Right lobe of liver (tissue), 6 donors: ENCODE results near the gene UPB1. TPM values are rescaled to one million over a fixed set of nuclear protein-coding genes. Genes with fewer than 3 reads are reported as not detected.
"Not testable (repeated sequence)": the region's sequence is repeated elsewhere in the genome, so short reads cannot be mapped to it uniquely, and the experiment has no call there.

Experiments
- ATAC-seq, 4 donors: fragments of 200-7000 bp; cut with Tn5 transposase; one replicate each; pipeline ENCODE4 v1.9.1; 2020; ENCODE audit warnings: mild to moderate bottlenecking in 4 of 4, moderate library complexity in 4 of 4
- DNase-seq, 3 donors: peaks; one replicate each; pipeline ENCODE4 v3.0.0-alpha.2; 2020
- H3K27ac ChIP-seq, 3 donors: fragments of 200-600 bp; one replicate each; pipeline ENCODE4 v1.8.0; 2022
- H3K27me3 ChIP-seq, 2 donors: fragments of 200-600 bp; one replicate each; pipeline ENCODE4 v1.8.0; 2022
- H3K36me3 ChIP-seq, 4 donors: fragments of 200-600 bp; sonication (generic) in 1 of 4; one replicate each; pipeline versions ENCODE4 v1.5.1 to v1.8.0; 2017 to 2022; ENCODE audit warnings: control low read depth in 1 of 4
- H3K4me1 ChIP-seq, 4 donors: fragments of 200-600 bp; sonication (generic) in 1 of 4; one replicate each; pipeline versions ENCODE4 v1.5.1 to v1.8.0; 2017 to 2022; ENCODE audit warnings: control low read depth in 1 of 4
- H3K4me3 ChIP-seq, 3 donors: fragments of 200-600 bp; one replicate each; pipeline ENCODE4 v1.8.0; 2022
- H3K9me3 ChIP-seq, 4 donors: fragments of 200-600 bp; sonication (generic) in 1 of 4; one replicate each; pipeline versions ENCODE4 v1.5.1 to v1.8.0; 2017 to 2022; ENCODE audit warnings: control low read depth in 1 of 4
- CTCF ChIP-seq, 4 donors: fragments of 200-600 bp in 3 of 4; fragments of 450-650 bp in 1 of 4; IDR thresholded peaks; one replicate each; pipeline versions ENCODE4 v1.5.1 to v1.8.0; 2016 to 2022; ENCODE audit warnings: antibody characterized with exemption in 4 of 4, mild to moderate bottlenecking in 2 of 4
- POLR2A ChIP-seq: fragments of 450-650 bp; IDR thresholded peaks from one replicate; pipeline ENCODE4 v1.6.1; 2017; ENCODE audit warnings: antibody characterized with exemption, mild to moderate bottlenecking
- WGBS: methylation state at CpG from one replicate; pipeline ENCODE4 v1.1.6; 2018; ENCODE audit warnings: low coverage, low lambda C conversion rate; ENCODE audit not compliant: insufficient coverage; ENCODE audit errors: missing lambda C conversion rate; 5-methylcytosine and 5-hydroxymethylcytosine counted together
- intact Hi-C, 2 donors: fragments of 100-400 bp; cut with DNase I; formaldehyde crosslinking; loops; one replicate each; pipeline versions ENCODE4 v1.11.2 to v1.14.1; 2022
- total RNA-seq, 6 experiments: library from RNA; depleted of rRNA in 2 of 6; stranded (reverse); fragments of >200 nt in 2 of 6; fragmentation: NEBNext Ultra II Directional in 3 of 6; extraction: Animal tissue kit (Norgen Biotek cat#: 25700) in 3 of 6; gene quantifications; one replicate each; pipeline versions ENCODE4 v1.1.0 to v1.2.4, GENCODE V29; 2016 to 2023
- donor health status: DM: no; HTN: yes; CAD: no.
- donor health status: DM: no; HTN: no; CAD: no.
- donor health status: DM: no; HTN: no; CAD: no.
- donor health status: DM: no; HTN: yes; CAD: no.
- donor health status: DM: no; HTN: yes; CAD: no.

The UPB1 gene
- total RNA-seq, 6 experiments from 2014 or later = 50.6 to 169 (median 100) TPM

- Histone ChIP-seq H3K27ac (peak overlapping the region; percentile 71 to 96 (median 86)), H3K27me3 (no peaks in the 10 kb centered on the region), H3K36me3 (peaks cover 0 to 36% (median 26%) of the 10 kb centered on the region in 4 donors), H3K4me3 (no peak overlapping the region), H3K4me1 (peaks cover 0 to 67% (median 29%) of the 10 kb centered on the region in 4 donors), H3K9me3 (no peaks in the 10 kb centered on the region)
- 7% methylated on average over 4 of the region's 8 CpGs for WGBS
- intact Hi-C loops = loop anchor here in 1 of 2 donors (10.0 kb wide), 1 partner anchor 55 kb away; the partner anchor contains the start of gene GGT1
- no peak for TF ChIP-seq CTCF (IDR thresholded peaks at IDR 0.05)
- peak; percentile 87 for TF ChIP-seq POLR2A
- DNase-seq (peak; percentile 89 to 95 (median 94)), ATAC-seq (peak; percentile 63 to 71 (median 66))
Observed at GRCh38 chr22:24550028-24550901, 55.1 kb downstream of the UPB1 start.

DNA sequence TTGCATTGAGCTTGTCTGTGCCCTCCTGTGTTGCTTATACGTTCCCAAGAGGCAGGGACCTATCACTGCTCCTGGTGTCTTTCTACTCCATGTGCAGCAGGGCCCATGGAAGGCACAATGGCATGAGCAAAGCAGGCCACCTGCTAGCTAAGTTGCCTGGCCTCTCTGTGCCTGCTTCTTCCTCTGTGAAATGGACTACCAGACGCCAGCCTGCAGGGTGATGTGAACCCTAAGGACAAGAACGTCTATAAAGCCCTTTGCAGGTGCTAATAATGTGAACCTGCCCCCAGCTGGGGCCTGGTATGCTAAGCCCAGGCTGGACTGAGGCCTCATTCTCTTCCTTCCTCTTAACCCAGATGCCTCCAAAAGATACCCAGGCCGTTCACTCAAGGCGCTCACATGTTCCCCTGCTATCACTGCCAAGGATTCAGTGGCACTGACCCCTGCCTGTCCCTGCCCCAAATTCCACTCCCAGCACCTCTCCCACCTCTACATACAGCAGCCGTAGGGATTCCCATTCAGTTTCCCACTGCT lies 55.8 kb downstream of the UPB1 start:
- no peaks in the 10 kb centered on the region for H3K9me3 ChIP-seq
- peak overlapping the region in 1 of 3 donors; percentile 1 for H3K4me3 ChIP-seq
- ATAC-seq (no peak), DNase-seq (peak in 1 of 3 donors; percentile 51)
- H3K4me1 ChIP-seq = peaks cover 0 to 60% (median 27%) of the 10 kb centered on the region in 4 donors
- H3K27me3 ChIP-seq = no peaks in the 10 kb centered on the region
- peaks cover 0 to 36% (median 26%) of the 10 kb centered on the region in 4 donors for H3K36me3 ChIP-seq
- TF ChIP-seq POLR2A (no peak), CTCF (IDR thresholded peaks at IDR 0.05) (no peak)
- H3K27ac ChIP-seq = peak overlapping the region; percentile 52 to 96 (median 86)
- intact Hi-C loops = loop anchor here in 1 of 2 donors (10.0 kb wide), 1 partner anchor 54 kb away; the partner anchor contains the start of gene GGT1
- WGBS = 37% methylated on average over 6 of the region's 6 CpGs

- not testable (repeated sequence) for H3K9me3 ChIP-seq, DNase-seq, ATAC-seq, H3K27me3 ChIP-seq
- peaks cover 0 to 24% (median 15%) of the 10 kb centered on the region in 4 donors for H3K36me3 ChIP-seq
- H3K4me3 ChIP-seq = peak overlapping the region; percentile 4 to 100 (median 94)
- peaks cover 0 to 61% (median 29%) of the 10 kb centered on the region in 4 donors for H3K4me1 ChIP-seq
- WGBS = 38% methylated on average over 10 of the region's 10 CpGs
- intact Hi-C loops = loop anchor here in 1 of 2 donors (10.0 kb wide), 1 partner anchor 52 kb away; the partner anchor contains the start of gene GGT1
- peak overlapping the region; percentile 96 to 99 (median 97) for H3K27ac ChIP-seq
Observed at GRCh38 chr22:24552503-24553286, 57.6 kb downstream of the UPB1 start.

DNA sequence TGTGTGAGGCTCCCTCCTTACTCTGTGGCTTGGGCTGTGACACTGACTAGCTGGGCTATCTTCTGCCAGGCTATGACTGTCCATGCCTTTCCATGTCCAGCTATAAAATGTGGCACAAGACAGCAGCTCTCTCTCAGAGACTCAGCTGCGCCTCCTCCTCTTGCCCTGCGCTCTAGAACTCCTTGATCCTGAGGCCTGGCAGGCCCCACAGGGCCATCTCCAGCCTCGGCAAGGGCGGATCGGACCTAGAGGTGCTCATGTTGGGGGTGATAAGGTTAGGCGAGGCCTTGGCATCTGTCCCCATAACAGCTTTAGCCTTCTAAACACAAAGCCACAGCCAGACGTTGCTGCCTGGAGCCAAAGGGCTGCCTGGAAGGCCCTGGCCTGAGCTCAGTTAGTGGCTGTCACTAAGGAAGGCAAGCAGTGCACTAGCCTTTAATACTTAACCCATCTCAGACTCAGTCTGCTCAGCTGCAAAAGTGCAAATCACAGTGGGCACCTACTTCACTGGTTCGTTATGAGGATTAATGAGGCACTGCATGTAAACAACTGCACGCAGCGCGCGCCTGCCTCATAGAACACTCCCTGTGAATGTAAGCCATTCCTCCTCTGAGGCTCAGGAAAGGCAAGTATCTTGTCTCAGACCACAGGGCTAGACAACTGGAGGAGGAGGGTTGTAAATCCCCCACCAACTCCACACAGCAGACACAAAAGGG lies 58.6 kb downstream of the UPB1 start:
- Histone ChIP-seq H3K36me3 (peaks cover 0 to 24% (median 14%) of the 10 kb centered on the region in 4 donors), H3K9me3 (no peaks in the 10 kb centered on the region), H3K4me3 (peak overlapping the region; percentile 94 to 100 (median 98)), H3K4me1 (peaks cover 0 to 61% (median 23%) of the 10 kb centered on the region in 4 donors), H3K27me3 (no peaks in the 10 kb centered on the region), H3K27ac (peak overlapping the region; percentile 96 to 99 (median 97))
- no peak for TF ChIP-seq CTCF (IDR thresholded peaks at IDR 0.05)
- no peak for ATAC-seq
- peak; percentile 43 to 68 (median 64) for DNase-seq
- intact Hi-C loops = loop anchor here in 1 of 2 donors (10.0 kb wide), 1 partner anchor 51 kb away; the partner anchor contains the start of gene GGT1
- 10% methylated on average over 2 of the region's 12 CpGs for WGBS
